Stimulated activated CD4-positive, alpha-beta T cell treated with anti-CD3 and anti-CD28 coated beads, Interleukin-1b, Interleukin-23, amount 100 ng/mL, for 4 hours (primary cell): ENCODE data around the gene LCN10.
"Not testable (repeated sequence)": the region's sequence is repeated elsewhere in the genome, so short reads cannot be mapped to it uniquely, and the experiment has no call there.

Source experiments
- DNase-seq, 2 donors: peaks; one replicate each; pipeline ENCODE4 v3.0.0-alpha.2; 2020; ENCODE audit warnings: low read depth in 2 of 2

Gene LCN10

DNA sequence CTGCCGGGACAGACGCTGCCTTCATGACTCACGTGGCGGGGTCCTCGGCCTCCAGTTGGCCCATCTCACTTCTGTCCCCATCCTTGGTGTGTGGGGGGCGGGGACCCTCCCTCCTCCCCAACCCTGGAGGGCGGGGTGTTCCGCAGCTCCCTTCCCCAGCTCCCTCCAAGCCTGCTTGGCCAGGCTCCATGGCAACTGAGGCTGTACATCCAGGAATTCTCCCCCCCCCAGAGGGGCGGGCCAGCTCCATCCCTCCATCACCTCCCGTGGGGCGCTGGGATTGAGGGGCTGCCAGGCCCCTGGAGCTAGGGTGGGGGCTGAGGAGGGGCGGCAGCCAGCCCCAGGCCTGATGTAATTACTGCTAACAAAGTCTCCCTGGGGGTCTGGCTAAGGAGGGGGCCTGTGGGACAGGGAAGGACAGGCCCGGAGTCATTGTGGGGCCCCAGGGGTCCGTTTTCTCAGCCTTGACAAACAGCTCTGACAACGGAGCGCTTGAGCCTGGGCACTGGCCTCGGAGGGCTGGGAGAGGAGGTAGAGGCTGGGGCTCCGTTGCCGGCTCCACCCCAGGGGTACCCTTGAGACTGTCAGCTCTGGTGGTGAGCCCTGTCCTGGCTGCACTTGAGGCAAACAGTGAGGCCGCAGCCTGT is 22.4 kb downstream of the LCN10 start:
- no peak for DNase-seq

DNA sequence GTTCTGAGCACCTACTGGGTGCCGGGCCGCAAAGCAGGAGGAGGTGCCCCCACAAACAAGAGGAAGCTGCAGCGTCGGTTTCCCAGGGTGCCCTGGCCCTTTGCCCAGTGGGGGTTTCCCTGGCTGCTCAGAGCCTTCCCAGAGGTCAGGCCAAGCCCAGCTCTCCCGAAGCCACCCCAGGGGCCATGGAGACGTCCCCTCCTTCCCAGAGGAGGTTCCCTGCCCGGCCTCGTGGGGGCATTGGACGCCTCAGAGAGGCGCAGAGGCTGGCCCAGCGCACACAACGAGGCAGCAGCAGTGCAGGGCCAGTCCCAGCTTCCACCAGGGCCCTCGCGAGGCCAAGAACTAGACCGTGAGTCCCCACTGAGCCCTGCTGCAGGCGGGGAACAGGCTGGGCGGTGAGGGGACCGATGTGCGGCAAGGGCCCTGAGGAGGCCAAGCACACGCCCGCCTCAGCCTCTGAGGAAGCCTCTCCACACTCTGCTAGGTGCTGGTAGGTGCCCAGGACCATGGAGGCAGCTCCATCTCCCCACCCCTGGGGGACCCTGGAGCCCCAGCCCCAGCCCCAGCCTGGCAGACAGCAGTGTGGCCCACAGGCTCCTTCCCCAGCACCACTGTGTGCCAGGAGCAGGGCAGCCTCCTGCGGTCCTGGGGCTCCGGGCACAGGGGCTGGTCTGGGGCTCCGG is 23.4 kb downstream of the LCN10 start:
- no peak for DNase-seq

DNA sequence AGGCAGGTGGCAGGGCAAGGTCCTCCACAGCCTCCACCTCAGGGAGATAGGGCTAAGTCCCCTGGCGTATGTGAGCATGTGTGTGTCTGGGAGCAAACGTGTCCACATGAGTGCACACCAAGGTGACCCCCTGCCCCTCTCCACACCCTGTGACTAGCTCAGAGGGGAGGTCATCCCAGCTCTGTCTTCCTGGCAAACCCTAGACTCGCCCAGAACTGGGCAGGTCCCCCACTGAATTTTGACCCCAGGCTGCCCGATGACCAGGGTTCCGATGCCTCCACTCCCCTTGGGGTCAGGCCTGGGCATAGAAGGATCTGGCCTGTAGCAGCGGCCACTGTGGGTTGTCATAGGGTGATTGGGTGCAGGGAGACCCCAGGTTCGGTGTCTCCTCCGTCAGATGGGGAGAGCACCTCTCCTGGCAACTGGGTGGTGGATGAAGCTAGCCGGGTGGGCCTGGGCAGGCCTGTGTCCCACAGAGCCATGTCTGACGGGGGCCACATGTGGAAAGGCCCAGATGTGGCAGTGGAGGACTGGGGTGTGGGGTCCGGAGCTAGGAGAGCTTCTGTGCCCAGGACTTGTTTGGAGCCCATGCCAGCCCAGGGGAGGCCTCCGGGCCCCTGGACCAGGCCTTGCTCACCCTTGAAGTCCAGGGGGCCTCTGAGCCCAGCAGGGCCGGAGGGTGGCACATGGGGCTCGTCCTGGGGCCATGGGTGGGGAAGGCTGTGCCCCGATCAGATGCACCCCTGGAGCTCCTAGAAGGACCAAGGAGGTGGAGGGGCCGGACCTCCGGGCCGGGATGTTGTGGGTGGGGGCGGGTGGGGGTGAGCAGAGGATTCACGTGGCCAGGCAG is 24.2 kb downstream of the LCN10 start:
- no peak for DNase-seq

DNA sequence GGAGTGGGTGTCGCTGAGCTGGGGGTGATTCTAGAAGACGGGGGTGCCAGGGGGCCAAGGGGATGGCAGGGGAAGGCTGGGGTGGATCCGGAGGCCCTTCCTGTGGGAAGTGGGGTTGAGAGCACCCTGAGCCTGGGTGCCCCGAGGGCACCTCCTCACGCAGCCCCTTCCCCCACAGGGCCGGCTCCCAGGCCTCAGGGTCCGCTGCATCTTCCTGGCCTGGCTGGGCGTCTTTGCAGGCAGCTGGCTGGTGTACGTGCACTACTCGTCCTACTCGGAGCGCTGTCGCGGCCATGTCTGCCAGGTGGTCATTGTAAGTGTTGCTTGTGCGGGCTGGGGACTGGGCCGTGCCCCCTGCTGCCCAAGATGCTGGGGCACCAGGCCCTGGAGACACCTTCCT is 25.3 kb downstream of the LCN10 start:
- no peak for DNase-seq

DNA sequence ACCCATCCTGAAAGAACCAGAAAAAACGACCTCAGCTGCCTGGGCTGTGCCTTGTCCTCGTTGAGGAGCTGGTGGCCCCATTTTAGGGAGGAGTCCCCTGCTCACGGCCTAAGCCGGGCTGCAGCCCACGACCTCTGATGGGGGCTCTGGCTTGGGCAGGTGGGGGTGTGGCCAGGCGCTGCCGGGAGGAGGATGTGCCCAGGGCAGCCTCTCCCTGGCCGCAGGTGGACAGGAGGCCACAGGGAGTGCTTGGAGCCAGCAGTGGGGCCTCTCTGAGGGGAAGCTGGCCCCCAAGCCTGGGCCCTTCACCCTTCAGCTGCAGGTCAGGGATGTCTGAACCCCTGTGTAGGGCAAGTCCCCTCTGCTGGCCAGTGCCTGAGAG is 27.9 kb downstream of the LCN10 start:
- DNase-seq, result no peak

DNA sequence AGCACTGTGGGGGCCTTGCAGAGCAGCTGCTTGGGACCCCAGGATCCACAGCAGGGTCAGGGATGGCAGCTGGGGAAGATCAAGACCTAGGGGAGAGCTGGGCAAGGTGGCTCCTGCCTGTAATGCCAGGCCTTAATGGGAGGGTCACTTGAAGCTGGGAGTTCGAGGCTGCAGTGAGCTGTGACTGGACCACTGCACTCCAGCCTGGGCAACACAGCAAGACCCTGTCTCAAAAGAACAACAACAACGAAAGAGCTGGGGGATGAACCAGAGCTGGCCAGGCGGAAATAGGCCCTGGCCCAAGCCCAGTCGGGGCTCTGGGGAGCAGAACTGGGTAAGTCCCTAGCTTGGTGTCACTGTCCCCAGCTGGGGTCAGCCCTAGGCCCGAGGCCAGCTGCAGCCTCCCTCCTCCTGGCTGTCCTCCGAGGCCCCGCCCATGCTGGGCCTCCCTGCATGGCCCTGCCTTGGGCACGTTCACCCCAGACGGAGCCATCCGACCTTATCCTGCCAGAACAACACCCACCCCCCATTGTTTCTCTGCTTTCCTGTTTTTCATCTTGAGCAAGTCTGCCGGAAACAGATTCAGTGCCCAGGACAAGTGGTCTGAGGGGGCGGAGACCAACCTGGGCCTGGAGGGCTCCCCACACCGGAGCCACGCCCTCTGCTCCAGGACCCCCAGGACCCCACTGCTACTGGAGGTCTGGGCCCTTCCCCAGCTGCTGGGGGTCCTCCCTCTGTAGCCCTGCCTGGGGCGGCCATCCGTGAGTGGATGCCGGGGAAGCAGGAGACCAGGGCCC is 28.4 kb downstream of the LCN10 start:
- no peak for DNase-seq

DNA sequence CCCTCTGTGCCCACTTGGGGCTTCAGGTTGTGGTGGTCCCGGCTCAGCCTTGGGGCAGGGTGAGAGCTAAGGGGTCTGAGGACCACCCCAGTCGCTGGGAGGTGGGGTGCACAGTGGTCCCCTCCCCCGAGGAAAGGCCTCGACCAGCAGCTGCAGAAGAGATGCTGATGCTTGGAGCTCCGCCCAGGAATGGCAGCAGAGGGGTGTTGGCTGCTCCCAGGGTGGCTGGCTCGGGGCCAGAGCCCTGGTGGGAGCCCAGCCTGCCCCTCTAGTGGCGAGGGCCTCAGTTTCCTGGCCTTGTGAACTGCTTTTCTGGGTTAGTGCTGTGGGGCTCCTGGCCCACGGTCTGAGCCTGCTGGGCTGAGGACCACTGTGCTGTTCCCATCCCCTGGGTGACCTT is 29.2 kb downstream of the LCN10 start:
- no peak for DNase-seq

DNA sequence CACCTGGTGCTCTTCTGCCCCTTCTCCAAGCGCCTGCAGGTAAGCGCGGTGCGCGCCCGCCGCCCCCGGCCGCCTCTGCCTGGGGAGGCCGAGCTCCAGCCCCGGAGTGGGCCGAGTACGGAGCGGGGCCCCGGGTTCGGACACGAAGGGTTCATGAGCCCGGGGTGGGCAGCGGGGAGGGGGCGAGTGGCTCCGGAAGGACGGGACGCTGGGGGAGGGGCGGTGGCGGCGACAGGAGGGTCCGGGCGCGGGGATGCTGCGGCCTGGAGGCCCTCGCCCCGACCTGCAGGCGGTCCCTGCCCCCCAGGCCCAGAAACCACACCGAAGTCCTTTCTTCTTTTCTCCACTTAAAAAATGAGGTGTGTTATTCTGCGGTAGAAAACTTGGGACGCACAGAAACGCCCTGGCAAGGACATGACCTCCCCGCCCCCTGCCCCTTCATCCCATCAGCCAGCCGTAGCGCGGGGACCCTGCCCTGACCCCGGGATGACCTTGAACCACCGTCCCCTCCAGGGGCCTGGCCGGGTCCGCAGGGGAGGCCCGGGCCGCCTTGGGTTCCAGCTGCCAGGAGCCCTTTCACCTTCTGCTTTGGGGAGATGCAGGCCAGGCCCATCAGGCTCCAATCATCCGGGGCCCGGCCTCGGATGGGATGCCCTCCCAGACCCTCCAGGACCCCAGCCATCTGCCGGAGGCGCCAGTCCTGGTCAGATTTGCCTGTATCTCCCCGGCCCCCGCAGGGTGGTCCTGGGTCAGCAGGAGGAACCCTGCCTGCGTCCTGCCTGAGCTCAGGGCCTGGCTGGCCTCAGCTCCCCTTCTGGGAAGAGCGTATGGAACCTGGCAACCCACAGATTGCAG is 29.8 kb downstream of the LCN10 start:
- DNase-seq, result no peak

DNA sequence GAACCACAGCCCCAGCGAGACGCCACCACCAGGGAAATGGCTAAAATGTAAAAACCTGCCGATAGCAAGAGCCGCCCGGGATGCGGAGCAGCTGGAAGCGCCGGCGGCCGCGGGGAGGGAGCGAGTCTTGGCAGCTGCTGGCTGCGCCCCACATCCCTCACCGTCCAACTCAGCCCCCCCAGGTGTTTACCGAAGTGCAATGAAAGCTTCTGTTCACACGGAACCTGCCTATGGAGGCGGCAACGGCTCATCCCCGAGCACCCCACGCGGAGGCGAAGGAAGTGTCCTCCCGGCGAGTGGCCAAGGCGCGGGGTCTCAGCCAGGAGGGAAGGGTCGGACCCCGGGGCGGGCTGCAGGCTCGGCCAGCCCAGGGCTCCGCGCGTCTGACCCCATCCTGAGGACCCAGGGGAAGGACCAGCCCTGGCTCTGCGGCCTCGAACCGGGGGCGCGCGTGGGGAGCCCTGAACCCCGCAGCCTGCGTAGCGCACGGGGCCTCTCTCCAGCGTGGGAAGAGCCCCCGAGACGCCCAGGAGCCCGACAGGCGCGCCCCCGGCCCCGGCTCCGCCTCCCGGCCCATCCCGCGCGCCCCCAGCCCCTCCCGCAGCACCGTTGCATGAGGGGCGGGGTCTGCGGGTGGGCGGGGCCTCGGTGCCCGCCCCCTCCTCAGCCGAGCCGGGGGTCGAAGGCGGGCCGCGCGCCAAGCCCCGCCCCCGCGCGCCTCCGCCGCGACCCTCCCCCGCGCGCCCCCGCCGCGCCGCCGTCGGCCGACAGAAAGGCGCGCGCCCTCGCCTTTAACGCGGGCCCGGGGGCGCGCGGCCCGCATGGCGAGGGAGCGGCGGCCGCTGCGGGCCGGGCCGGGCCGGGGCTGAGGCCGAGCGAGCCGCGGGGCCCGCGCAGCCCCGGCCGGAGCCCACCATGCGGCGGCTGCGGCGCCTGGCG is 30.7 kb downstream of the LCN10 start, which contains the start of gene DIPK1B:
Gene DIPK1B, plus strand, starts transcription at position 822 of the 939 bp plus-strand sequence. Its CDS starts 94 bp downstream, at position 916.
- DNase-seq, result no peak

DNA sequence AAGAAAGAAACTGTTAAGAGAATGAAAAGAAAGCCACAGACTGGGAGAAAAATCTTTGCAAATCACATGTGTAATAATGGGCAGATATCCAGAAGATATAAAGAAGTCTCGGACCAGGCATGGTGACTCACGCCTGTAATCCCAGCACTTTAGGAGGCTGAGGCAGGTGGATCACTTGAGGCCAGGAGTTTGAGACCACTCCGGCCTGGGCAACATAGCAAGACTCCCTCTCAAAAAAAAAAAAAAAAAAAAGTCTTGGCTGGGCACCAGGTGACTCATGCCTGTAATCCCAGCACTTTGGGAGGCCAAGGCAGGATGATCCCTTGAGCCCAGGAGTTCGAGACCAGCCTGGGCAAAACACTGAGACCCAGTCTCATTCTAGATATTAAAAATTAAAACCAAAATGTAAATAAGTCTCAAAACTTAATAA is 31.5 kb downstream of the LCN10 start:
- not testable (repeated sequence) for DNase-seq

DNA sequence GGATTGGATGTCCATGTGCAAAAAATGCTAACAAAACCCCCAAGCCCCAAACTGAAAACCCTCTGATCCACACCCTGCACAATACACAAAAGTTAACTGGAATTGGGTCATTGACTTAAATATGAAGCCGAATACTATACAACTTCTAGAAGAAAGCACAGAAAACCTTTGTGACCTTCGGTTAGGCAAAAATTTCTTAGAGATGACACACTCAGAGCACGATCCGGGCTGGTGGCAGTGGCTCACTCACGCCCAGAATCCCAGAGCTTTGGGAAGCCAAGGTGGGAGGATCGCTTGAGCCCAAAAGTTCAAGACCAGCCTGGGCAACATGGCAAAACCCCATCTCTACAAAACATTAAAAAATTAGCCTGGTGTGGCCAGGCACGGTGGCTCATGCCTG is 32.2 kb downstream of the LCN10 start:
- DNase-seq, result no peak

DNA sequence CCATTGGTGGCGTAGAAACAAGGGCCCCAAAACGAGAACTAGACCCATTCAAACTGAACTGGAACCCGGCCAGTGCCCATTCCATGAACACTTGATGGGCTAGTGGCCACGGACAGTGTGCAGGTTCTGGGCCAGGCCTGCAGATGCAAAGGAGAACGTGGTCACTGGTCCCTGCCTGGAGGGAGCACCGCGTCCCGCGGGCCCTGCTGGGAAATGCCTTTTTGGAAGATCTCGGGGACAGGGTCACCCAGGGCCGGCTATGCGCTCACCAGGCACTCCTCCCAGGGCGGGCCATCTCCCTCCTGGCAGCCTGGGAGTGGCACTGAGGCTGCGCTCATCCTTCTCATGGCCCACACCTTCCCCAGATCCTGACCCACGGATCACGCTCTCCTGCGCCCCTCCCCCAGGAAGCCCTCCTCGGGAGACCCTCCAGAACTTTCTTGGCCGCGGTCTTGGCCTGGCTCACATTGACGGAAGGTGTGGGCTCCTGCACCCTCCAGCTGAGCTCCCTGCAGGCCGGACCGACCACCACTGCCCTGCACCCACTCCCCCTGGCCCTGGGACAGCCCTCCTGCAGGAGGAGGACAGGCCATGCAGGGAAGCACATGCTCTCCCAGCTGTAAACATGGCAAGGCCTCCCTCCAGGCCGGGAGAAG is 33.2 kb downstream of the LCN10 start:
- DNase-seq, result no peak

DNA sequence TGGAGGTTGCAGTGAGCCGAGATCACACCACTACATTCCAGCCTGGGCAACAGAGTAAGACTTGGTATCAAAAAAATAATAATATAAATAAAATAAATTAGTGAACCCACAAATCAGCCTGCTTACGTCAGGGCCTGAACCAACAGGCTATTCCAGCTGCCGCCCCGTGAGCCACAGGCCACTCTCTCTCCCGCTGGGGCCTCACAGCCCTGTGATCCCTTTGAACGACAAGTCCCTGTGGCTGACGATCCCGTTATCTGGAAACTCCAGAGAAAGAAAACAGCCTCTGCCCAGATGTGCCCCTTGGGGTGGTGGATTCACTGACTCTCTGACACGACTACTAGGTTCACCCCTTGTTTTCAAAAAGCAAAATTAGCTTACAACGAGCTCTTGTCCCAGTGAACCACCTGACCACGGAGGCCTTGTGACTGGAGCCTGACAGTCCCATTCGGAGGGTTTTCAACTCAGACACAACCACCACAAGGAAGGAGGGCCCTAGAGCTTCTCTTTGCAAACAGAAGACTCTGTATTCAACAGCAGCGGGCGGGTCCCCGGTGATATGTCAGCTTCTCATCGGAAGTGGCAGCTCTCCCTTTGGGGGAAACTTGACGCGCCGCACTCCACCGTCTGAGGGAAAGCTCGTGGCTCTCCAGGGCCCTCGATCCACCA is 34.8 kb downstream of the LCN10 start:
- DNase-seq, result no peak

DNA sequence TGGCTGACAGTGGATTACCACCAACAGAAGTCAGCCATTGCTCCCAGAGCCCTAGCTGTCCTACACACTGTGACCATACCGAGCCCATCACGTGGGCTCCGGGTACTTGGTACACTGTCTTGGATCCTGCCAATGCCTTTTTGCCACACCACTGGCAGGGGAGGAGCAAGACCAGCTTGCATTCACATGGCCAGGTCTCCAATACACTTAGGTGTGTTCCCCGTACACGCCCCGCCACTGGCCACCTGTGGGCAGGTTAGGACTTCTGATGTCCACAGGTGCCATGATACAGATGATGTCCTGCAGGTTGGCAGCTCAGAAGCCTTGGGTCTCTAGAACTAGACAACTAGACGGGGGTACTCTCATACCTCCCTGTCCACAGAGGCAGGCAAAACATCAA is 35.7 kb downstream of the LCN10 start:
- no peak for DNase-seq

DNA sequence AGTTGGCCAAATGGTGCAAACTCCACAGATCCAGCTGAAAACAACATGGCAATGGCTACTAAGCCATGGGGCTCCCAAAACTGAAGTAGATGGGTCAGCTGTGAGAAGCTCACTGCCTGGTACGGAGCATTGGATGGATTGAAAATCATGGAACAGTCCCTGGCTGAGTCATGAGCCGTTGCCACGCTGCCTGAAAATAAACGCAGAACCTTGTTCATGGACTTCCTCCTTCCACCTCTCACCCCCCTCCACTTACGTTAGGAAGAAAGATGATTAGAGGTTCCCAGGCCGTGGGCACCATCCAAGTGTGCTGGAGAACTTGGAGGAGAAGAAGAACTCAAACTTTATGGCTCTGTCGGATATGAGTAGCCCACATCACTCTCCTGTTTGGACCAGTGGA is 37.2 kb downstream of the LCN10 start:
- DNase-seq, result no peak

DNA sequence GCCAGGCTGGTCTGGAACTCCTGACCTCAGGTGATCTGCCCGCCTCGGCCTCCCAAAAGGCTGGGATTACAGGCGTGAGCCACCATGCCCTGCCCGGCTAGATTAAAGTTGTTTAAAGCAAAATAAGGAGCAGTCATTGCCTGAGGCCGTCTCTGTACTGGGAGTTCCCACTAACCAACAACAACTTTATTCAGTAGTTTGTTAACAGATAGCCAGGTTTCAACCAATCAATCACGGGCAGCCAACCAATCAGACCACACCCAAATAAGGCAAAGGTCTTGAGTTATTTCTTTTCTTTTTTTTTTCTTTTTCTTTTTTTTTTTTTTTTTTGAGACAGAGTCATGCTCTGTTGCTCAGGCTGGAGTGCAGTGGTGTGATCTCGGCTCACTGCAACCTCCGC is 38.0 kb downstream of the LCN10 start:
- not testable (repeated sequence) for DNase-seq

DNA sequence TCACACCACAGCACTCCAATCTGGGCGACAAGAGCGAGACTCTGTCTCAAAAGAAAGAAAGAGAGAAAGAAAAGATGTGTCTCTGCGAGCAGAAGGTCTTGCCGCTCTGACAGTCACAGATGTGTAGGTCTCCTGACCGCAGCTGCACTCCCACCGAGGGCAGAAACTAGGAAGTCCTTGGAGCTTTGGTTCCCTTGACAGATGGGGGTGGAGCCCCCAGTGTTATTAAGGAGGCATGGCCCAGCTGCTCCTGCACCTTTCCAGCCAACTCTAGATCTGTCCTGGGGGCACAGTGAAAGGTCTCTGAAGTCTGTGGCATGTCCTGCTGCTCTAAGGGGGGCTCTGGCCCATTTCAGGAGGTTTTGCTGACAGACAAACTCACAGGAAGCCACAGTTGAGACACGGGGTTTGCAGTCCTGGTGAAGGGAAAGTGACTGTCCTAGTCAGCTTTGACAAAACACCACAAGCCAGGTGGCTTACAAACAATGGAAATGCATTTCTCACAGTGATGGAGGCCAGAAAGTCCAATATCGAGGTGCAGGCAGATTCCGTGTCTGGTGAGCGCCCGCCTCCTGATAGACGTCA is 39.4 kb downstream of the LCN10 start:
- no peak for DNase-seq

DNA sequence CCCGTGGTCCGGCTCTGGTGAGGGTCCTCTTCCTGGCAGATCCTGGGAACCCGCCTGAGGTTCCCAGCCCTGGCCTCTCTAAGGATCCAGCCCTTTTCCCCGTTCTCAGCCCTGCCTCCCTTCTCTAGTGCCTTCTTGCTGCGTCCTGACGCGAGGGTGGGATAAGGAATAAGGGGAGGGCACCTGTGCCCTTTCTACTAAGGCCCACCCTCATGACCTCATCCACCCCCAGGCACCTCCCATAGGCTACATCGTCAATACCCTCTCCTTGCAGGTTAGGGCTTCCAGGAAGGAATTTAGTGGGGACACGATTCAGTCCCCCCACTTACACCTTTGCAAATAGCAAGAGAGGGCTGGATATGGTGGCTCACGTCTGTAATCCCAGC is 41.1 kb downstream of the LCN10 start:
- no peak for DNase-seq
